ENCODE results near the gene MYCBPAP. TPM values are rescaled to one million over a fixed set of nuclear protein-coding genes. Genes with fewer than 3 reads are reported as not detected.
A peak's percentile ranks its signal among the peaks of the same experiment; 100 is the strongest.

MYCBPAP gene
- polyA plus RNA-seq, 2 donors = 0.05 to 0.22 TPM

- Histone ChIP-seq H3K27ac (ENCODE audit: low read depth in 2 of 2, low read length in 1 of 2) (no peak overlapping the region), H3K9me3 (ENCODE audit: control insufficient read depth in 2 of 2, insufficient read depth in 1 of 2, low read depth in 1 of 2, low read length in 1 of 2) (no peaks in the 10 kb centered on the region), H3K27me3 (ENCODE audit: control insufficient read depth in 1 of 2, insufficient read depth in 2 of 2, low read length in 2 of 2) (no peaks in the 10 kb centered on the region), H3K4me1 (ENCODE audit: control insufficient read depth in 2 of 2, insufficient read depth in 2 of 2, low read length in 1 of 2) (peaks cover 8 to 16% of the 10 kb centered on the region in 2 donors), H3K4me3 (ENCODE audit: low read depth in 1 of 2, low read length in 2 of 2) (no peak overlapping the region), H3K36me3 (ENCODE audit: control insufficient read depth in 2 of 2, insufficient read depth in 2 of 2, low read length in 1 of 2) (peaks cover 0 to 7% of the 10 kb centered on the region in 2 donors)
- 95 to 96% methylated on average over 9 of the region's 9 CpGs for WGBS, 2 donors
Measured at GRCh38 chr17:50465635-50466034, 42.6 kb upstream of the MYCBPAP start.

DNA sequence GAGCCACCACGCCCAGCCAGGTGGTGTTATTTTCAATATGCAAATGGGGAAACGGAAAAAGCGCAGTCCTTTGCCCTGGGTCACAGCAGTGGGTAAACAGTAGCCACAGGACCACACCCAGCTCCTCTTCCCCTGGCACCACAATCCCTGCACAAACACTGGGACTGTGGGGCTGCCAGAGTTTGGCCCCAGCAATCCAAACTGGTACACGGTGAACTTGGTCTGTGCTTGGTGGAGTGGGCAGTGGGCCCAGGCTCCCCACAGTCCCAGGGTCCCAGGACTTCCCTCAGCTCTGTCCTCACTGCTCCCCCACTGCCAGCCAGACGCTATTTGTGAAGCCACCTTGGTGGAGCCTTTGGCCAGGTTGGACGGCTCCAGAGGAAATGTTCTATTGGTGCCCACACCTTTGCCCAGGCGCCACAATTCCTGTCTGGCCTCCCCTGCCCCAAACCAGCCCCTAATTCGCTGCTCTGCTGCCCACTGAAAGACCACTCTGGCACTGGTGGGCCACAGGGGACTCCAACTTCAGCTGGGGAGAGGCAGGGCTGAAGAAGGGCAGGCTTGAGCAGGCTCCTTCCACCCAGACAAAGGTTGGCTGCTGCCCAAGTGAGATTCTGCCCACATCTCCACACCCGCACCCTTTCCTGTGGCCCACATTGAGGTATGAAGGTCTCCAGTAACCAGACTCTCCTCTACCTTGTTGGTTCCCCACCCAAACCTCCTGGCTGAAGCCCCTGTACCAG lies 41.7 kb upstream of the MYCBPAP start:
- no peak overlapping the region for H3K27ac ChIP-seq (ENCODE audit: low read depth in 2 of 2, low read length in 1 of 2)
- H3K9me3 ChIP-seq (ENCODE audit: control insufficient read depth in 2 of 2, insufficient read depth in 1 of 2, low read depth in 1 of 2, low read length in 1 of 2) = no peaks in the 10 kb centered on the region
- WGBS, 2 donors = 63 to 65% methylated on average over 9 of the region's 9 CpGs
- H3K4me1 ChIP-seq (ENCODE audit: control insufficient read depth in 2 of 2, insufficient read depth in 2 of 2, low read length in 1 of 2) = peaks cover 8 to 16% of the 10 kb centered on the region in 2 donors
- peaks cover 0 to 3% of the 10 kb centered on the region in 2 donors for H3K36me3 ChIP-seq (ENCODE audit: control insufficient read depth in 2 of 2, insufficient read depth in 2 of 2, low read length in 1 of 2)
- H3K27me3 ChIP-seq (ENCODE audit: control insufficient read depth in 1 of 2, insufficient read depth in 2 of 2, low read length in 2 of 2) = no peaks in the 10 kb centered on the region
- H3K4me3 ChIP-seq (ENCODE audit: low read depth in 1 of 2, low read length in 2 of 2) = no peak overlapping the region

DNA sequence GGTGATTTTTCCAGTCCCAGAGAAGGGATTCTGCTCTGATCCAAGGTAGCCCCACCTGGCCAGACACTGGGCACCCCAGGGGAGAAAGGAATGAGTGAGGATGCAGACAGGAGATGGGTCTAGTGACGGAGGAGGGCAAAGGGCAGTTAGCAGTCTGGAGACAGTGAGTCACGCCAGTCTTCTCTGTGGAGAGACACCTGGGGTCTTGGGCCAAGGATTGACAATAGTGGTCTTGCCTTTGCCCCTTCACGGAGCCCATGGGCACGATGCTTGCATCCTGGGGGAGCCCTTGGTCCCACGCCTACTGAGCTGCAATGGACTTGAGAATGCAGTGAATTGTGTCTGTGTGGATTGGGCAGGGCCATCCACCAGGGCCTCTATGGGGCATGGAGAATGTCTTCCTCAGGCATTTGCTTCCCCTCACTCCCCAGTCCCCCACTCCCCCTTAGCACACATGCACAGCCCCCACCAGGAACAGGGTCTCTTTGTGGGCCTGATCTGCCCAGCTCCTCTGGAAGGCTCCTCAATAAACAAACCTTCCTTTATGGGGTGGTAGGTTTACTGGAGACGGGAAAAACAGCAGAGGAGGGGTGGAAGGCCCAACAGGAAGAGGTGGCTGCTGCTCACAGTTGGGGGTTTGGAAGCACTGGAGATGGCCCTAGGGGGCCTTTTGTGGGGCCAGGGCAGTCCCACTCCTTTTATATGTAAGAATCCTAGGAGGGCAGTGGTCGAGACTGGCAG lies 41.0 kb upstream of the MYCBPAP start:
- no peaks in the 10 kb centered on the region for H3K27me3 ChIP-seq (ENCODE audit: control insufficient read depth in 1 of 2, insufficient read depth in 2 of 2, low read length in 2 of 2)
- peaks cover 0 to 3% of the 10 kb centered on the region in 2 donors for H3K36me3 ChIP-seq (ENCODE audit: control insufficient read depth in 2 of 2, insufficient read depth in 2 of 2, low read length in 1 of 2)
- H3K4me1 ChIP-seq (ENCODE audit: control insufficient read depth in 2 of 2, insufficient read depth in 2 of 2, low read length in 1 of 2) = peaks cover 8 to 16% of the 10 kb centered on the region in 2 donors
- no peak overlapping the region for H3K4me3 ChIP-seq (ENCODE audit: low read depth in 1 of 2, low read length in 2 of 2)
- WGBS, 2 donors = 82 to 87% methylated on average over 7 of the region's 7 CpGs
- no peak overlapping the region for H3K27ac ChIP-seq (ENCODE audit: low read depth in 2 of 2, low read length in 1 of 2)
- H3K9me3 ChIP-seq (ENCODE audit: control insufficient read depth in 2 of 2, insufficient read depth in 1 of 2, low read depth in 1 of 2, low read length in 1 of 2) = no peaks in the 10 kb centered on the region

- peaks cover 0 to 3% of the 10 kb centered on the region in 2 donors for H3K36me3 ChIP-seq (ENCODE audit: control insufficient read depth in 2 of 2, insufficient read depth in 2 of 2, low read length in 1 of 2)
- WGBS, 2 donors = 67 to 71% methylated on average over 13 of the region's 13 CpGs
- H3K27ac ChIP-seq (ENCODE audit: low read depth in 2 of 2, low read length in 1 of 2) = no peak overlapping the region
- H3K4me3 ChIP-seq (ENCODE audit: low read depth in 1 of 2, low read length in 2 of 2) = no peak overlapping the region
- H3K27me3 ChIP-seq (ENCODE audit: control insufficient read depth in 1 of 2, insufficient read depth in 2 of 2, low read length in 2 of 2) = no peaks in the 10 kb centered on the region
- H3K9me3 ChIP-seq (ENCODE audit: control insufficient read depth in 2 of 2, insufficient read depth in 1 of 2, low read depth in 1 of 2, low read length in 1 of 2) = no peaks in the 10 kb centered on the region
- H3K4me1 ChIP-seq (ENCODE audit: control insufficient read depth in 2 of 2, insufficient read depth in 2 of 2, low read length in 1 of 2) = peaks cover 8 to 16% of the 10 kb centered on the region in 2 donors
Measured at GRCh38 chr17:50467855-50468303, 40.4 kb upstream of the MYCBPAP start.

- no peaks in the 10 kb centered on the region for H3K27me3 ChIP-seq (ENCODE audit: control insufficient read depth in 1 of 2, insufficient read depth in 2 of 2, low read length in 2 of 2)
- H3K36me3 ChIP-seq (ENCODE audit: control insufficient read depth in 2 of 2, insufficient read depth in 2 of 2, low read length in 1 of 2) = peaks cover 0 to under 1% of the 10 kb centered on the region in 2 donors
- 21 to 35% methylated on average over 58 to 71 of the region's 71 CpGs for WGBS, 2 donors
- H3K4me3 ChIP-seq (ENCODE audit: low read depth in 1 of 2, low read length in 2 of 2) = peak within 1 kb of the TSS in 1 of 2 donors; percentile 29
- no peak within 1 kb of the TSS for H3K27ac ChIP-seq (ENCODE audit: low read depth in 2 of 2, low read length in 1 of 2)
- no peaks in the 10 kb centered on the region for H3K9me3 ChIP-seq (ENCODE audit: control insufficient read depth in 2 of 2, insufficient read depth in 1 of 2, low read depth in 1 of 2, low read length in 1 of 2)
- H3K4me1 ChIP-seq (ENCODE audit: control insufficient read depth in 2 of 2, insufficient read depth in 2 of 2, low read length in 1 of 2) = peaks cover 8 to 16% of the 10 kb centered on the region in 2 donors
Measured at GRCh38 chr17:50468304-50469207, 39.7 kb upstream of the MYCBPAP start, which contains the start of gene CHAD. Gene CHAD, minus strand, starts transcription at chr17:50468880. Its CDS starts 67 bp downstream, at chr17:50468813.

DNA sequence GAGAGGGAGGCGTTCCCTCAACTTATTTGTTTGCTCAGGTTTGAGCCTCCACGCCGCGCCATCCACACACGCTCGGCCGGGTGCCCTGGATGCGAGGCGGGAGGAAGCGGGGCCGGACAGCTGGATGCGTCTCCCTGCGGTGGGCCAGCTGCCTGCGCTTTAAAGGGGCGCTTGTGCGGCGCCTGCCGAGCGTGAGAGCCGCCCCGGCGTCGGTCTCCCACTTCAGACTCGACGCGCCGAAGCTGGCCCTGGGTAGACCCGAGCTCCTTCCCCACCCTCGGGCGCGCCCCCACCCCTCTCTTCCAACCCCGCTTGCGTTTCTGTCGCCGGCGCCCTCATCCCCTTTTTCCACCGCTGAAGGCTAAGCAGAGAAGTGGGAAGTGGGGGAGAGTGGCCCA lies 39.0 kb upstream of the MYCBPAP start:
- Histone ChIP-seq H3K36me3 (ENCODE audit: control insufficient read depth in 2 of 2, insufficient read depth in 2 of 2, low read length in 1 of 2) (no peaks in the 10 kb centered on the region), H3K27me3 (ENCODE audit: control insufficient read depth in 1 of 2, insufficient read depth in 2 of 2, low read length in 2 of 2) (no peaks in the 10 kb centered on the region), H3K9me3 (ENCODE audit: control insufficient read depth in 2 of 2, insufficient read depth in 1 of 2, low read depth in 1 of 2, low read length in 1 of 2) (no peaks in the 10 kb centered on the region), H3K27ac (ENCODE audit: low read depth in 2 of 2, low read length in 1 of 2) (no peak overlapping the region), H3K4me3 (ENCODE audit: low read depth in 1 of 2, low read length in 2 of 2) (peak overlapping the region in 1 of 2 donors; percentile 29), H3K4me1 (ENCODE audit: control insufficient read depth in 2 of 2, insufficient read depth in 2 of 2, low read length in 1 of 2) (peaks cover 8 to 19% of the 10 kb centered on the region in 2 donors)
- 8 to 11% methylated on average over 37 of the region's 37 CpGs for WGBS, 2 donors

DNA sequence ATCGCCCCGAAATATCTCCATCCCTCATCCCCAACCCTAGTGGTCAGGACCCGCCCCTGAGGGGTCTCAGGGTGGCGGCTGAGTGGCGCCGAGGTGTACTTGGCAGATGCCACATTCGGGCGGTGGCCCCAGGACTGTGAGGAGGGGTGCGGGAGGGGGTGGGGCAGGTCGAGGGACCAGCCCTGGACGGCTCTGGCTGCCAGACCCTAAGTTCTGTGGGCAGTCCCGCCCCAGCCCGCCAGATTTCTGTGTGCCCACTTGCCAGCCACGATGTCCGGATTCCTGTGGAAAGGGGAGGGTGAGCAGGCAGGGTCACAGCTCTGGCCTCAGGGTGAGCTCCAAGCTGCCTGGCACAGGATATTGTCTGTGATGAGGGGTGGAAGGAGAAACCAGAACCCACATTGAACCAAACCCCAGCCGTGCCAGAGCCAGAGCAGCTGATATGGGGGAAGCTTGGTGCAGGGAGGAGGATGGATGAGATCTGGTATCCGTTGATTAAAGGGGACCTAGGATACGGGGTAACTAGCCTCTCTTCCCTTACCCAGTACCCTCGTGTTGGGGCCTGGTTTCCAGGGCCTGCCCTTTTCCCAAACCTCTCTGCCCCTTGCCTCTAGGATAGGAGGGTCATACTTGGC lies 38.5 kb upstream of the MYCBPAP start:
- no peak overlapping the region for H3K27ac ChIP-seq (ENCODE audit: low read depth in 2 of 2, low read length in 1 of 2)
- no peak overlapping the region for H3K4me3 ChIP-seq (ENCODE audit: low read depth in 1 of 2, low read length in 2 of 2)
- WGBS, 2 donors = 54 to 55% methylated on average over 18 to 19 of the region's 19 CpGs
- H3K36me3 ChIP-seq (ENCODE audit: control insufficient read depth in 2 of 2, insufficient read depth in 2 of 2, low read length in 1 of 2) = no peaks in the 10 kb centered on the region
- peaks cover 8 to 19% of the 10 kb centered on the region in 2 donors for H3K4me1 ChIP-seq (ENCODE audit: control insufficient read depth in 2 of 2, insufficient read depth in 2 of 2, low read length in 1 of 2)
- no peaks in the 10 kb centered on the region for H3K27me3 ChIP-seq (ENCODE audit: control insufficient read depth in 1 of 2, insufficient read depth in 2 of 2, low read length in 2 of 2)
- no peaks in the 10 kb centered on the region for H3K9me3 ChIP-seq (ENCODE audit: control insufficient read depth in 2 of 2, insufficient read depth in 1 of 2, low read depth in 1 of 2, low read length in 1 of 2)

DNA sequence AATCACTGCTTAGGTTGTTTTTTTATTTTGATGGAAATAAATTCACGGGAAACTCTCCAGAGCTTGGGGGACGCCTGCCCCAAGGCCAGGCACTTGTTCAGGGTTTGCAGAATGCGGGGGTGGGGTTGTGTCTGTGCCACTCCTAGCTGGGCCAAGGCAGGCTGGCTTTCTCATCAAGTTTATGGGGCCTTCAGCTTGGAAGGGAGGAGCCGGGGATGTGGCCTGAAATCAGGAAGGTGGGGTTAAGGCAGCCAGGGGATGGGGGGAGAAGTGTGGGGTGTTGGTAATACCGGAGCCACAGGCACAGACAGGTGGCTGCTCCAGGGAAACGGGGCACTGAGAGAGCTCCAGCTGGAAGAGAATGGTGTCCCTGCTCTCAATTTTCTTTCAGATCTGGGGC lies 37.8 kb upstream of the MYCBPAP start:
- Histone ChIP-seq H3K9me3 (ENCODE audit: control insufficient read depth in 2 of 2, insufficient read depth in 1 of 2, low read depth in 1 of 2, low read length in 1 of 2) (no peaks in the 10 kb centered on the region), H3K4me3 (ENCODE audit: low read depth in 1 of 2, low read length in 2 of 2) (no peak overlapping the region), H3K27me3 (ENCODE audit: control insufficient read depth in 1 of 2, insufficient read depth in 2 of 2, low read length in 2 of 2) (no peaks in the 10 kb centered on the region), H3K27ac (ENCODE audit: low read depth in 2 of 2, low read length in 1 of 2) (no peak overlapping the region), H3K4me1 (ENCODE audit: control insufficient read depth in 2 of 2, insufficient read depth in 2 of 2, low read length in 1 of 2) (peaks cover 8 to 19% of the 10 kb centered on the region in 2 donors), H3K36me3 (ENCODE audit: control insufficient read depth in 2 of 2, insufficient read depth in 2 of 2, low read length in 1 of 2) (no peaks in the 10 kb centered on the region)
- WGBS, 2 donors = 63 to 70% methylated on average over 6 of the region's 6 CpGs
